HG03442 (cell line): ENCODE data around the gene ITGAL.
"Not testable (repeated sequence)": the region's sequence is repeated elsewhere in the genome, so short reads cannot be mapped to it uniquely, and the experiment has no call there.

ENCODE experiments used
- ATAC-seq: cut with Tn5 transposase; IDR thresholded peaks from one replicate; pipeline ENCODE4 v1.9.1; 2021; ENCODE audit warnings: mild to moderate bottlenecking, moderate library complexity; ENCODE audit not compliant: unreplicated experiment

ITGAL gene

DNA sequence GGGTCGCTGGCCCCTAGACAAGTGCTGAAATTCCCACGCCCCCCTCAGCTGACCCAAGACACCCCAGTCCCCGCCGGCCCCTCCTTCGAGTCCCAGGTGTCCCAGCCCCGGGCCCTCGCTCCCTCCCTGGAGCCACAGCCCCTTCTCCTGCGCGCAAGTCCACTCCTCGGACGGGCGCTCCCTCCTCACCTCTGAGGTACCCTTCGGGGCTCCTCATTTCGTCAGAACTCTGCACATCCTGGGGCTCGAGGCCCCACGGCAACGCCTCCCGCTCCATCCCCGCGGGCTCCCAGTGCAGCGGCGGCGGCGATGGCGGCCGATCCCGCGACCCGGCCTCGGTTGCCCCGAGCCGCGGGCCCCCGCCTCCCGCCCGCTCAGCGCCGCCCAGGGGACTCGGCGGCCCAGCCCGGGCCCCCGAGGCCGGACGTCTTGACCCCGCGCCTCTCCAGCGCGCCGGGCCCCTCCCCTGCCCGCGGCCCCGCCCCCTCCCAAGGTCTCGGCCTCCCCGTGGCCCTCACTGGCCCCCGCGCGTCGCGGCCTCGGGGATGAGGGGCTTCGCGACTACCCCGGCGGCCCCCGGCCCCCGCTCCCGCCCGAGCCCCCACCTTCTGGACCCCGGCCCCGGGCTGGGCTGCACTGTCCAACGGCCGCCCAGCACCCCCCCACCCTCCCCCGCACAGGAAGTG lies 53.7 kb downstream of the ITGAL start, which contains the start of gene ZNF768:
Gene ZNF768, minus strand, starts transcription at position 430 of the 686 bp plus-strand sequence. Its CDS starts 153 bp downstream, at position 277.
- peak; percentile 19 for ATAC-seq

- peak; percentile 79 for ATAC-seq
Measured at GRCh38 chr16:30526823-30527634, 54.5 kb downstream of the ITGAL start.

DNA sequence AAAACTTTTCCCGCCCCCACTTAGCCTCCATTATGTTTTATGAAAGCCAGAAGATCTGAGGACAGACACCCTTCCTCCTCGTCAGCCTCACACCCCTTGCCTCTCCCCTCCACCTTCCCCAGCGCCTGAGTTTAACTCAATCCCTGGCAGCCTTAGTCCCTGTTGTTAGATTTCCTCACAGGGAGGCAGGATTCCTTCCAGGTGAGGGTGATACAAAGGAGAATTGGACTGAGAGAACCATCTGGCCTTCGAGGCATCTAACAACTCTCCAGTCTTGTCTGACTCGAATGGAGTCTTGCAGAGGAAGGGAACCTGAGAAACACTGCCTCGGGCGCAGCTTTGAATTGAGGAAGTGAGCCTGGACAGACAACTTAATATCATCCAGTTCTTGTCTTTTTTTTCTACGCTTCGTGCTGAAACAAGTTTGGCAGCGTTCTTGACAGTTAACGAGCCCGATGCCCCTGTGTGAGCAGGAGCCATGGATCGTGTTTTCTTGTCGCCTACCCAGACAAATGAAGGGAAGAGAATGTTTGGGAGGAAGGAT lies 55.2 kb downstream of the ITGAL start:
- no peak for ATAC-seq

- no peak for ATAC-seq
Measured at GRCh38 chr16:30528799-30529457, 56.4 kb downstream of the ITGAL start.

GRCh38 chr16:30530163-30531037 lies 57.9 kb downstream of the ITGAL start:
- no peak for ATAC-seq

DNA sequence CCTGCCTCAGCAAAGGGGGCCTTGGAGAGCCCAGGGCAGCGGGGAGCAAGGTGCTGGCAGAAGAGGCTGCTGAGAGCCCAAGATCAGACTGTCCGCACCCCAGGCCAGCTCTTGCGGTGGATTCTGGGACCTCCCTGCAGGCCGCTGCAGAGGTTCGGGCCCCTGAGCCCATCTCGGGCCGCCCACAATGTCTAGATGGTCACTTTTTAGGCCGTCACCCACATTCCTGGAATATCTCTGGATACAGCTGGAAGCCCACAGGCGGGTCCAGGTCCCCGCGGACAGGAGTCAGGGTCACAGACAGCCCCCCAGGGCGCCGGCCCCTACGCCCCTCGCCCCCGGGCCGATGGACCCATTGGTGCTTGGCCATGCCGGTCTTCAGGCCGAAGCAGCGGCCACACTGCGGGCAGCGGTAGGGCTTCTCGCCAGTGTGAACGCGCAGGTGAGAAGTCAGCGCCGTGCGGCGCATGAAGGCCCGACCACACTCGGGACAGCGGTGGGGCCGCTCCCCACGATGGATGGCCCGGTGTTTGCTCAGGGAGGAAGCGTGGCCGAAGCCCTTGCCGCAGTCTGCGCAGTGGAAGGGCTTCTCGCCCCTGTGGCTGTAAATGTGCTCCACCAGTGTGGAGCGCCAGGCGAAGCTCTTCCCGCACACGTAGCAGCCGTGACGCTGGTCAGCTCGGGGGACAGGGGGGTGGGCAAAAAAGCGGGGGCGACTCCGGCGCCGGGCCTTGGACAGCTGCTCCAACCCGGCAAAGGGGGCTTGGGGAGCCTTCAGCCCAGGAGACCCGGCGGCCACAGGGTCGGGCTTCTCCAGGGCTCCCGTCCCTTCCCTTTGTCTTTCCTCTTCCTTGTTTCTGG lies 60.0 kb downstream of the ITGAL start:
- ATAC-seq, result no peak

GRCh38 chr16:30533146-30533522 lies 60.6 kb downstream of the ITGAL start:
- ATAC-seq, result no peak

DNA sequence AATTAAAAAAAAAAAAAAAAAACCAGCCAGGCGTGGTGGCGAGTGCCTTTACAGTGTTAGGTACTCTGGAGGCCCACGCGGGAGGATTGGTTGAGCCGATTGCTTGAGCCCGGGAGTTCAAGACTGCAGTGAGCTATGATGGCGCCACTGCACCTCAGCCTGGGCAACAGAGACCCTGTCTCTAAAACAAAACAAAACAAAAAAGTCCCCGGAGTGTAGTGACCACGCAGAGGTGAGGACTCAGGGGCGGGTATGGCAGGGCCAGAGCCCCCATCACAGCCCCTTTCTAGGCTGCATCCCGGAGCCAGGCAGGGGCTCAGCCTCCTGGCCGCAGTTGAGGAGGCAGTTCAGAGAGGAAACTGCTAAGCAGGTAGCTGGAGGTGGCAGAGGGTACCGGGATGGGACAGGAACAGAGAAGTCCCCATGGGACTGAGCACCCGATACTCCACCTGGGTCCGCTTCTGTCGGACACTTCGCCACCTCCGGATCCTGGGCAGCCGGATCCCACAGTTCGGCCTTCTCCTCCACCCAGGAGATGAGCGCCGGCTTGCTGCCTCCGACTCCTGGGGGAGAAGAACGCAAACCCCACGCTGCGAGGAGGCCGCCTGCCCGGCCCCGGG lies 61.3 kb downstream of the ITGAL start:
- ATAC-seq, result peak; percentile 14

GRCh38 chr16:30534368-30535105 lies 62.0 kb downstream of the ITGAL start, which contains the start of gene ZNF747:
ZNF747 (minus strand) TSS chr16:30534858; CDS start chr16:30534679, 179 bp downstream.
- peak; percentile 60 for ATAC-seq

- peak; percentile 9 for ATAC-seq
Measured at GRCh38 chr16:30535106-30535776, 62.7 kb downstream of the ITGAL start.

- no peak for ATAC-seq
Measured at GRCh38 chr16:30535777-30536190, 63.2 kb downstream of the ITGAL start.

DNA sequence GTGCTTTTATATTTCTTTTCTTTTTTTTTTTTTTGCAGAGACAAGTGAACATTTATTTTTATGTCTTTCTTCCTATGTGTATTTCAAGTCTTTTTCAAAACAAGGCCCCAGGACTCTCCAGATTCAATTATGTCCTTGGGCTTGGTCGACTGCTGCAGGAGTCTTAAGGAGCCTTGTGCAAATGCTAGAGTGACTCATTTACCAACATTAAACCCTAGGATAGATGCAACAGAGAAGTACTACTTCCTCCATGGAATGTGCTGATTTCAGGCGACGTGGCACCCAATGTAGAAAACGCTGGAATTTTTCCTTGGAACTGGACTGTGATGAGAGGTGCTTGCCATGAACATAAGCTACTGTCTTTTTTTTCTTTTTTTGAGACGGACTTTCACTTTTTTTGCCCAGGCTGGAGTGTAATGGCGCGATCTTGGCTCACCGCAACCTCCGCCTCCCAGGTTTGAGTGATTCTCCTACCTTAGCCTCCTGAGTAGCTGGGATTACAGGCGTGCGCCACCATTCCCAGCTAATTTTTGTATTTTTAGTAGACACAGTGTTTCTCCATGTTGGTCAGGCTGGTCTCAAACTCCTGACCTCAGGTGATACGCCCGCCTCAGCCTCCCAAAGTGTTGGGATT lies 64.0 kb downstream of the ITGAL start:
- ATAC-seq, result not testable (repeated sequence)

GRCh38 chr16:30539000-30539964 lies 66.7 kb downstream of the ITGAL start:
- ATAC-seq, result no peak

- not testable (repeated sequence) for ATAC-seq
Measured at GRCh38 chr16:30539986-30540526, 67.5 kb downstream of the ITGAL start.

DNA sequence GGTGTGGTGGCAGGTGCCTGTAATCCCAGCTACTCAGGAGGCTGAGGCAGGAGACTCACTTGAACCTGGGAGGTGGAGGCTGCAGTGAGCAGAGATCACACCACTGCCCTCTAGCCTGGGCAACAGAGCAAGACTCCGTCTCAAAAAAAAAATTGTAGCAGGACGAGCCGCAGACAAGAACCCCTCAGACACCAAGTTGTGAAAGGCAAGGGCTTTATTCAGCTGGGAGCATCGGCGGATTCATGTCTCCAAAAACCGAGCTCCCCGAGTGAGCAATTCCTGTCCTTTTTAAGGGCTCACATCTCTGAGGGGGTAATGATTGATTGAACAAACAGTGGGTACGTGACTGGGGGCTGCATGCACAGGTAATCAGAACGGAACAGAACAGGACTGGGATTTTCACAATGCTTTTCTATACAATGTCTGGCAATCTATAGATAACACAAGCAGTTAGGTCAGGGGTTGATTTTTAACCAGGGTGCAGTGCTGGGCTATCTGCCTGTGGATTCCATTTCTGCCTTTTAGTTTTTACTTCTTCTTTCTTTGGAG lies 68.4 kb downstream of the ITGAL start:
- ATAC-seq, result not testable (repeated sequence)
